HepG2 (cell line): Measurements from ENCODE around the gene NUP85. TPM values are rescaled to one million over a fixed set of nuclear protein-coding genes. Genes with fewer than 3 reads are reported as not detected.

Experiments
- ESRRA ChIP-seq: sonication (generic); formaldehyde crosslinking; IDR thresholded peaks from 2 replicates; pipeline ENCODE4 v1.5.1; 2020; ENCODE audit warnings: mild to moderate bottlenecking, low read depth, missing genetic modification reagents
- HDAC1 ChIP-seq: sonication (generic); formaldehyde crosslinking; IDR thresholded peaks from 2 replicates; pipeline ENCODE4 v1.5.1; 2020; ENCODE audit warnings: mild to moderate bottlenecking, missing genetic modification reagents
- MXD4 ChIP-seq: IDR thresholded peaks from 2 replicates; pipeline ENCODE4 v1.6.1; 2016; ENCODE audit warnings: mild to moderate bottlenecking, missing biosample characterization, missing genetic modification reagents
- NPAS2 ChIP-seq: sonication (generic); formaldehyde crosslinking; IDR thresholded peaks from 2 replicates; pipeline ENCODE4 v1.8.0; 2022; ENCODE audit warnings: mild to moderate bottlenecking, missing genetic modification reagents, borderline replicate concordance
- PCBP1 ChIP-seq: fragments of 200-400 bp; formaldehyde crosslinking; IDR thresholded peaks from 2 replicates; pipeline ENCODE4 v1.6.1; 2017; ENCODE audit warnings: mild to moderate bottlenecking, low read depth, low read length, borderline replicate concordance
- PHB2 ChIP-seq: fragments of 450-650 bp; IDR thresholded peaks from 2 replicates; pipeline ENCODE4 v1.6.1; 2018; ENCODE audit not compliant: partially characterized antibody
- SOX5 ChIP-seq: IDR thresholded peaks from 2 replicates; pipeline ENCODE4 v1.6.1; 2016; ENCODE audit warnings: borderline replicate concordance
- TGIF2 ChIP-seq: IDR thresholded peaks from 2 replicates; pipeline ENCODE4 v1.6.1; 2016; ENCODE audit warnings: control low read depth, missing compliant biosample characterization
- ZNF543 ChIP-seq: sonication (generic); formaldehyde crosslinking; IDR thresholded peaks from 2 replicates; pipeline ENCODE4 v1.4.0; 2020; ENCODE audit warnings: mild to moderate bottlenecking, missing genetic modification reagents
- ZNF75D ChIP-seq: sonication (generic); formaldehyde crosslinking; IDR thresholded peaks from 2 replicates; pipeline ENCODE4 v1.8.1; 2023; ENCODE audit warnings: missing genetic modification reagents, mild to moderate bottlenecking, borderline replicate concordance
- ZNF781 ChIP-seq: sonication (generic); formaldehyde crosslinking; IDR thresholded peaks from 2 replicates; pipeline ENCODE4 v1.5.1; 2020; ENCODE audit warnings: borderline replicate concordance, mild to moderate bottlenecking, missing genetic modification reagents; ENCODE audit errors: not compliant biosample characterization
- polyA plus RNA-seq, 8 experiments: library from polyadenylated mRNA; depleted of rRNA in 3 of 8; stranded (reverse) in 7 of 8; unstranded in 1 of 8; fragments of >200 nt; fragmentation: Illumina TruSeq in 4 of 8; extraction: Trizol in 4 of 8; gene quantifications; 2 replicates each; pipeline versions ENCODE4 v1.2.1 to v1.2.3, GENCODE V29; 2011 to 2016; ENCODE audit warnings: low read depth in 4 of 8, missing spikeins in 1 of 8, mixed read lengths in 1 of 8; ENCODE audit not compliant: insufficient read depth in 1 of 8
- total RNA-seq, 5 experiments: library from RNA; depleted of rRNA; stranded (reverse); fragments of >200 nt; fragmentation: Illumina TruSeq; extraction: Trizol; gene quantifications; 2 replicates each; pipeline ENCODE4 v1.2.3, GENCODE V29; 2016; ENCODE audit warnings: low read depth in 1 of 5
- TF ChIP-seq, protein P1 (sequence below): sonication (generic); formaldehyde crosslinking; IDR thresholded peaks from 2 replicates; pipeline ENCODE4 v1.5.1; 2020; ENCODE audit warnings: missing genetic modification reagents, mild to moderate bottlenecking, borderline replicate concordance
- TF ChIP-seq, protein P2 (sequence below): sonication (generic); formaldehyde crosslinking; IDR thresholded peaks from 2 replicates; pipeline ENCODE4 v1.5.0; 2020; ENCODE audit warnings: mild to moderate bottlenecking, missing genetic modification reagents
- TF ChIP-seq, protein P3 (sequence below): sonication (generic); formaldehyde crosslinking; IDR thresholded peaks from 2 replicates; pipeline ENCODE4 v1.8.0; 2023; ENCODE audit warnings: mild to moderate bottlenecking, missing genetic modification reagents
- TF ChIP-seq, protein P4 (sequence below): sonication (generic); formaldehyde crosslinking; IDR thresholded peaks from 2 replicates; pipeline ENCODE4 v1.4.0; 2020; ENCODE audit warnings: missing genetic modification reagents
- TF ChIP-seq, protein P5 (sequence below): sonication (generic); formaldehyde crosslinking; conservative IDR thresholded peaks from 2 replicates; pipeline ENCODE4 v1.4.0; 2020; ENCODE audit warnings: mild to moderate bottlenecking, missing genetic modification reagents, moderate library complexity

Gene NUP85
- total and polyA plus RNA-seq, 2 of the 13 experiments (the other 11 are each of a cell fraction or from before 2014, with no cell fraction given) = 89.1 to 124 TPM

DNA sequence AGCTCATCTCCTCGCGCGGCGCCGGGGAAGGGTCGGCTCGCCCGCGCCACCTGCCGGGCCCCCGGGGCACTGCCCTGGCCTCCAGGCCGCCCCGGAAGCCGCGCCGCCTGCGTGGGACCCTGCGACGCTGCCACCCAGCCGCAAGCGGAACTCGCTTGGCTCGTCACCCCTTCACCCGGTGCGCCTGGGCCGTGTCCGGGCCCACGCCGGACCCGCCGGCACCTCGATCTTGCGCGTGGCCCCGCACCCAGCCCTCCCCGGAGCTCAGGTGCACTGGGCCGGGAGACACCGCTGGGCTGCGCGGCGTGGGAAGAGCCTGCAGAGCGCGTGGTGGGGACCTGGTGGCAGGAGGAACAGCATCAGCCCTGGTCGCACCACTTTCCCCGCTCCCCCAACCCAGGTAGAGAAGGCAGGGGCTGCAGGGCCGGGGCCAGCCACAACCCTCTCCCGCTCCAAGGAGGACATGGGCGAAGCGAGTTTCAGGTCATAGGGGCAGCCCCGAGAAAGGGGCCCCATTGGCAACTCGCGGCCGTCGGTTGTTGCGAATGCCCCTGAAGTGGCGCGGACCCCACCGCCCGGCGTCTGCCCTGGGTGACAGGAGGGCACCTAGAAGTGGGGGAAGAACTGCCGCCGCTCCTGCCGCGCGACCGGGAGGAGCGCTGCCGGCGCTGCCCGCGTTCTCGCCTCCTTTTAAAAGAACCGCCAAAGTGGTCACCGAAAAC lies 65.9 kb downstream of the NUP85 start (continued):
- TF ChIP-seq, protein P1, sequence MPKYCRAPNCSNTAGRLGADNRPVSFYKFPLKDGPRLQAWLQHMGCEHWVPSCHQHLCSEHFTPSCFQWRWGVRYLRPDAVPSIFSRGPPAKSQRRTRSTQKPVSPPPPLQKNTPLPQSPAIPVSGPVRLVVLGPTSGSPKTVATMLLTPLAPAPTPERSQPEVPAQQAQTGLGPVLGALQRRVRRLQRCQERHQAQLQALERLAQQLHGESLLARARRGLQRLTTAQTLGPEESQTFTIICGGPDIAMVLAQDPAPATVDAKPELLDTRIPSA = peak; percentile 55; the same call in 1 of the 2 replicates
- TF ChIP-seq, protein P2, sequence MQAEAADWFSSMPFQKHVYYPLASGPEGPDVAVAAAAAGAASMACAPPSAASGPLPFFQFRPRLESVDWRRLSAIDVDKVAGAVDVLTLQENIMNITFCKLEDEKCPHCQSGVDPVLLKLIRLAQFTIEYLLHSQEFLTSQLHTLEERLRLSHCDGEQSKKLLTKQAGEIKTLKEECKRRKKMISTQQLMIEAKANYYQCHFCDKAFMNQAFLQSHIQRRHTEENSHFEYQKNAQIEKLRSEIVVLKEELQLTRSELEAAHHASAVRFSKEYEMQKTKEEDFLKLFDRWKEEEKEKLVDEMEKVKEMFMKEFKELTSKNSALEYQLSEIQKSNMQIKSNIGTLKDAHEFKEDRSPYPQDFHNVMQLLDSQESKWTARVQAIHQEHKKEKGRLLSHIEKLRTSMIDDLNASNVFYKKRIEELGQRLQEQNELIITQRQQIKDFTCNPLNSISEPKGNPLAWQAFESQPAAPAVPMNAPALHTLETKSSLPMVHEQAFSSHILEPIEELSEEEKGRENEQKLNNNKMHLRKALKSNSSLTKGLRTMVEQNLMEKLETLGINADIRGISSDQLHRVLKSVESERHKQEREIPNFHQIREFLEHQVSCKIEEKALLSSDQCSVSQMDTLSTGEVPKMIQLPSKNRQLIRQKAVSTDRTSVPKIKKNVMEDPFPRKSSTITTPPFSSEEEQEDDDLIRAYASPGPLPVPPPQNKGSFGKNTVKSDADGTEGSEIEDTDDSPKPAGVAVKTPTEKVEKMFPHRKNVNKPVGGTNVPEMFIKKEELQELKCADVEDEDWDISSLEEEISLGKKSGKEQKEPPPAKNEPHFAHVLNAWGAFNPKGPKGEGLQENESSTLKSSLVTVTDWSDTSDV = no peak
- TF ChIP-seq PCBP1 (0 out of 2 replicates have a peak, but pooled peaks have one; percentile 53), TGIF2 (peak; percentile 13; the same call in 1 of the 2 replicates), PHB2 (no peak), NPAS2 (no peak), ZNF75D (CRISPR knock-in tag) (no peak), SOX5 (no peak), ZNF543 (0 out of 2 replicates have a peak, but pooled peaks have one; percentile 23), ESRRA (CRISPR knock-in tag) (peak; percentile 45), MXD4 (peak; percentile 62; the same call in 1 of the 2 replicates), ZNF781 (CRISPR knock-in tag) (peak; percentile 62), HDAC1 (peak; percentile 73)
- TF ChIP-seq, protein P3, sequence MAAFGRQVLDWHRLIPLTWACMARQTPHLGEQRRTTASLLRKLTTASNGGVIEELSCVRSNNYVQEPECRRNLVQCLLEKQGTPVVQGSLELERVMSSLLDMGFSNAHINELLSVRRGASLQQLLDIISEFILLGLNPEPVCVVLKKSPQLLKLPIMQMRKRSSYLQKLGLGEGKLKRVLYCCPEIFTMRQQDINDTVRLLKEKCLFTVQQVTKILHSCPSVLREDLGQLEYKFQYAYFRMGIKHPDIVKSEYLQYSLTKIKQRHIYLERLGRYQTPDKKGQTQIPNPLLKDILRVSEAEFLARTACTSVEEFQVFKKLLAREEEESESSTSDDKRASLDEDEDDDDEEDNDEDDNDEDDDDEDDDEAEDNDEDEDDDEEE = peak; percentile 50; the same call in 1 of the 2 replicates
- TF ChIP-seq, protein P4, sequence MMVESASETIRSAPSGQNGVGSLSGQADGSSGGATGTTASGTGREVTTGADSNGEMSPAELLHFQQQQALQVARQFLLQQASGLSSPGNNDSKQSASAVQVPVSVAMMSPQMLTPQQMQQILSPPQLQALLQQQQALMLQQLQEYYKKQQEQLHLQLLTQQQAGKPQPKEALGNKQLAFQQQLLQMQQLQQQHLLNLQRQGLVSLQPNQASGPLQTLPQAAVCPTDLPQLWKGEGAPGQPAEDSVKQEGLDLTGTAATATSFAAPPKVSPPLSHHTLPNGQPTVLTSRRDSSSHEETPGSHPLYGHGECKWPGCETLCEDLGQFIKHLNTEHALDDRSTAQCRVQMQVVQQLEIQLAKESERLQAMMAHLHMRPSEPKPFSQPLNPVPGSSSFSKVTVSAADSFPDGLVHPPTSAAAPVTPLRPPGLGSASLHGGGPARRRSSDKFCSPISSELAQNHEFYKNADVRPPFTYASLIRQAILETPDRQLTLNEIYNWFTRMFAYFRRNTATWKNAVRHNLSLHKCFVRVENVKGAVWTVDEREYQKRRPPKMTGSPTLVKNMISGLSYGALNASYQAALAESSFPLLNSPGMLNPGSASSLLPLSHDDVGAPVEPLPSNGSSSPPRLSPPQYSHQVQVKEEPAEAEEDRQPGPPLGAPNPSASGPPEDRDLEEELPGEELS (CRISPR knock-in tag) = peak; percentile 9; the same call in 1 of the 2 replicates
- TF ChIP-seq, protein P5, sequence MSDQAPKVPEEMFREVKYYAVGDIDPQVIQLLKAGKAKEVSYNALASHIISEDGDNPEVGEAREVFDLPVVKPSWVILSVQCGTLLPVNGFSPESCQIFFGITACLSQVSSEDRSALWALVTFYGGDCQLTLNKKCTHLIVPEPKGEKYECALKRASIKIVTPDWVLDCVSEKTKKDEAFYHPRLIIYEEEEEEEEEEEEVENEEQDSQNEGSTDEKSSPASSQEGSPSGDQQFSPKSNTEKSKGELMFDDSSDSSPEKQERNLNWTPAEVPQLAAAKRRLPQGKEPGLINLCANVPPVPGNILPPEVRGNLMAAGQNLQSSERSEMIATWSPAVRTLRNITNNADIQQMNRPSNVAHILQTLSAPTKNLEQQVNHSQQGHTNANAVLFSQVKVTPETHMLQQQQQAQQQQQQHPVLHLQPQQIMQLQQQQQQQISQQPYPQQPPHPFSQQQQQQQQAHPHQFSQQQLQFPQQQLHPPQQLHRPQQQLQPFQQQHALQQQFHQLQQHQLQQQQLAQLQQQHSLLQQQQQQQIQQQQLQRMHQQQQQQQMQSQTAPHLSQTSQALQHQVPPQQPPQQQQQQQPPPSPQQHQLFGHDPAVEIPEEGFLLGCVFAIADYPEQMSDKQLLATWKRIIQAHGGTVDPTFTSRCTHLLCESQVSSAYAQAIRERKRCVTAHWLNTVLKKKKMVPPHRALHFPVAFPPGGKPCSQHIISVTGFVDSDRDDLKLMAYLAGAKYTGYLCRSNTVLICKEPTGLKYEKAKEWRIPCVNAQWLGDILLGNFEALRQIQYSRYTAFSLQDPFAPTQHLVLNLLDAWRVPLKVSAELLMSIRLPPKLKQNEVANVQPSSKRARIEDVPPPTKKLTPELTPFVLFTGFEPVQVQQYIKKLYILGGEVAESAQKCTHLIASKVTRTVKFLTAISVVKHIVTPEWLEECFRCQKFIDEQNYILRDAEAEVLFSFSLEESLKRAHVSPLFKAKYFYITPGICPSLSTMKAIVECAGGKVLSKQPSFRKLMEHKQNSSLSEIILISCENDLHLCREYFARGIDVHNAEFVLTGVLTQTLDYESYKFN (CRISPR knock-in tag) = no peak; the same call in 1 of the 2 replicates
